ENCODE measurements around the gene UQCR11.

Gene UQCR11

DNA sequence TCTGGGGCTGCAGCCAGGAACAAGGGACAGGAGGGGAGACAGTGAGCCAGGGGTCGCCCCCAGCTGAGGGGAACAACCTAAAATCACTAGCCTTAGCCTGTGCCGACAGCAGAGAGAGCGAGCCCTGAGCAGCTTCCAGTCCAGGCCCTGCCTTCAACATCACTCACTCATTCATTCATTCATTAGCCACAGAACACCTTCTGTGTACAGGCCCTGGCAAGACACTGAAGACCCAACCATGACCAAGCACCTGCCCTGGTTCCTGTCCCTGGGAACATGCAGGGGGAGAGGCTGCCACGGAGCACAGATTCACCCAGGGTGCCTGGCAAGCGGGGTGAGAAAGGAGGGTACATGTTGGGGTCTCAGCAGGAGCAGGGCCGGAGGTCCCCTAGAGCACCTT, 42.0 kb downstream of the UQCR11 start:
- no peak for DNase-seq

GRCh38 chr19:1561236-1561842, 43.9 kb downstream of the UQCR11 start:
- no peak for DNase-seq

DNA sequence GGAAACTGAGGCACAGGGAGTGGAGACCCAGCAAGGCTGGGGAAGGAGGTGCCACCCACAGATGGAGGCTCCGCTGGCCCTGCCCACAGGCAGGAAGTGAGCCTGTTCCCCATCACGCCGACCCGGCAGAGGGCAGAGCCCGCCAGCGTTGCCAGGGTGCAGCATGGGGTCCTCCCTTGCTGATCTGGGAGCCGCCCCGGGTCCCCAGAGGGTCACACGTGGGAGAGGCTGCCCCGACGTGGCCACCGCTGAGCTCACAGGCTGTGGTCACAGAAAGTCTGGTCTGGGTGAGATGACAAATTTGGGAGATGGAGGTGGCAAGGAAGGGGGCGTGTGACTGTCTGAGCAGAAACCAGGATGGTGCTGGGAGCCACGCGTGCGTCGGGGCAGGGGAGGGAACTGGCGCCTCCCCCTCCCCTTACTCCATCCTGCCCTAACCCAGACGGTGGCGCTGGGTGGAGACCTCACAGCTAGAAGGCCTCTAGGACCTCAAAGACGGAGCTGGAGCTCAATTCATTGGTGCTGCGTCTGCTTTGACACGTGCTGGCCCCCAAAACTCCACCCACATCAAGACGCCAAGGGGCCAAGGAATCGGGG, 44.9 kb downstream of the UQCR11 start:
- DNase-seq: no peak

GRCh38 chr19:1558552-1558951, 46.7 kb downstream of the UQCR11 start:
- DNase-seq: no peak

- no peak for DNase-seq
These were observed 48.7 kb downstream of the UQCR11 start for GRCh38 chr19:1556390-1557070.

GRCh38 chr19:1555487-1556389, 49.5 kb downstream of the UQCR11 start:
- DNase-seq: no peak

- DNase-seq: no peak
These were observed 50.3 kb downstream of the UQCR11 start for GRCh38 chr19:1554968-1555367.

DNA sequence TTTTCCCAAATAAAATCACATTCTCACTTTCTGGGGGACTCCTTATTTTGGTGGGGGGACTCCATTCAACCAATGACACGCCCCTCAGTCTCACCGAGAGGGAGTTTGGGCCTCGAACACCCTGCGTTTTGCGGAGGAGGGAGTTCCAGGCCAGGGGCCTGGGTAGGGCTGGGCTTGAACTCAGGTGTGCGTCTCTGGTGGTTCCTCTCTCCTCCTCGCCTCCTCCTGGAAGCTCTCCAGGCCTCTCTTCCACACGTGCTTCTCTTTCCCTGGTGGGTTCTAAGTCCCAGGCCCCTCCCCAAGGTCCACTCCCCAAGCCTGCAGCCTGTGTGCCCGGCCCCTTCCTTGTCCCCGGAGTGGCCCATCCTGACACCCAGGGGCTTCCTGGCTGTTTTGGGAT, 51.8 kb downstream of the UQCR11 start:
- DNase-seq: no peak

DNA sequence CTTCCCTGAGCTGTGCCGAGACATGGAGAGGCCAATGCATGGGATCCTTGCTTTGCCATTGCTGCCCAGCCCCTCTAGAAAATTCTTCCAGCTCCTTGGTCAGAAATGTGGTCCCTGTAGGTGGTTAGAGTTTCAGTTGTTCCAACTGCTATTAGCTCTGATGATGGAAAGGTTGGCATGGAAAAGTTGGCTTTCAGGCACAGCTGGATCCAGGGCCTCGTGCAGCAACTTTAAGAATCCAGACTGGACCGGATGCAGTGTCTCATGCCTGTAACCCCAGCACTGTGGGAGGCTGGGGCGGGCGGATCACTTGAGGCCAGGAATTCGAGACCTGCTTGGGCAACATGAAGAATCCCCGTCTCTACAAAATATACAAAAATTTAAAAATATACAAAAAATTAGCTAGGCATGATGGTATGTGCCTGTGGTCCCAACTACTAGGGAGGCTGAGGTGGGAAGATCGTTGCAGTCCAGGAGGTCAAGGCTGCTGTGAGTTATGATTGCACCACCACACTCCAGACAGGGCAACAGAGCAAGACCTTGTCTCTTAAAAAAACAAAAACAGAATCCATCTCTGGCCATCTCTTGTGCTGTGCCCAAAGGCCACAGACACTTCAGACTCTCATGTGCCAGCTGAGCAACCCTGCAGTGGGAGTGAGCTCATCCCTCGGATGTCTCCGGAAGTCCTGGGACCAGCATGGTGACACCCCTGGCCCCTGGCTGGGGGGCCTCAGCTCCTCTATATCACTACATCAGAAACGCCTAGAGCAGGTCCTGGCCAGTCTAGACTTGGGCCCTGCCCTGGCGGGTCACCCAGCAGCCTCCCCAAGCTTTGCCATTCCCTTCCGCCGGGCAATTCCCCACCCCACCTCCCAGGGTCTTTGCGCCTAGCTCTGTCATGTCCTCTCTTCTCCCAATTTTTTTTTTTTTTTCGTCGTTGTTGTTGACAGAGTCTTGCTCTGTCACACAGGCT, 53.9 kb downstream of the UQCR11 start:
- no peak for DNase-seq

GRCh38 chr19:1549332-1549945, 55.8 kb downstream of the UQCR11 start:
- DNase-seq: no peak
